Measurements from ENCODE around the gene MECR.
A peak's percentile ranks its signal among the peaks of the same experiment; 100 is the strongest.

The MECR gene

GRCh38 chr1:29202584-29203340, 28.0 kb downstream of the MECR start:
- peak; percentile 94 for DNase-seq (ENCODE audit: low read depth)
- H3K4me3 ChIP-seq (ENCODE audit: low read length): no peak overlapping the region
- peak; percentile 98 for TF ChIP-seq CTCF (conservative IDR thresholded peaks at IDR 0.05; ENCODE audit: low read depth, low read length)

- no peak for DNase-seq (ENCODE audit: low read depth)
- no peak overlapping the region for H3K4me3 ChIP-seq (ENCODE audit: low read length)
- no peak for TF ChIP-seq CTCF (conservative IDR thresholded peaks at IDR 0.05; ENCODE audit: low read depth, low read length)
These were observed 28.7 kb downstream of the MECR start for GRCh38 chr1:29202053-29202452.

GRCh38 chr1:29201595-29202051, 29.1 kb downstream of the MECR start:
- H3K4me3 ChIP-seq (ENCODE audit: low read length): no peak overlapping the region
- no peak for DNase-seq (ENCODE audit: low read depth)
- TF ChIP-seq CTCF (conservative IDR thresholded peaks at IDR 0.05; ENCODE audit: low read depth, low read length): no peak

GRCh38 chr1:29200906-29201594, 29.7 kb downstream of the MECR start:
- no peak for DNase-seq (ENCODE audit: low read depth)
- H3K4me3 ChIP-seq (ENCODE audit: low read length): no peak overlapping the region
- TF ChIP-seq CTCF (conservative IDR thresholded peaks at IDR 0.05; ENCODE audit: low read depth, low read length): no peak

GRCh38 chr1:29197993-29198392, 32.7 kb downstream of the MECR start:
- no peak for TF ChIP-seq CTCF (conservative IDR thresholded peaks at IDR 0.05; ENCODE audit: low read depth, low read length)
- DNase-seq (ENCODE audit: low read depth): no peak
- no peak overlapping the region for H3K4me3 ChIP-seq (ENCODE audit: low read length)

- TF ChIP-seq CTCF (conservative IDR thresholded peaks at IDR 0.05; ENCODE audit: low read depth, low read length): peak; percentile 59
- no peak overlapping the region for H3K4me3 ChIP-seq (ENCODE audit: low read length)
- no peak for DNase-seq (ENCODE audit: low read depth)
These were observed 33.2 kb downstream of the MECR start for GRCh38 chr1:29197590-29197924.

Data from retinal pigment epithelial cell (primary cell).